Nephron progenitor cell (in vitro differentiated cells): Measurements from ENCODE around the gene SWSAP1.
A peak's percentile ranks its signal among the peaks of the same experiment; 100 is the strongest.

ENCODE experiments used
- DNase-seq: peaks from one replicate; pipeline ENCODE4 v3.0.0; 2021
- H3K27ac Mint-ChIP-seq: 2 replicates; pipeline ENCODE4 v1.8.0; 2021; ENCODE audit warnings: mild to moderate bottlenecking, moderate library complexity, mixed read lengths
- H3K27me3 Mint-ChIP-seq: 2 replicates; pipeline ENCODE4 v1.8.0; 2021; ENCODE audit warnings: mild to moderate bottlenecking, low read depth, mixed read lengths; ENCODE audit not compliant: poor library complexity
- H3K36me3 Mint-ChIP-seq: 2 replicates; pipeline ENCODE4 v1.8.0; 2021; ENCODE audit warnings: low read depth, mixed read lengths
- H3K4me1 Mint-ChIP-seq: 2 replicates; pipeline ENCODE4 v1.8.0; 2021; ENCODE audit warnings: mixed read lengths
- H3K4me3 Mint-ChIP-seq: 2 replicates; pipeline ENCODE4 v1.8.0; 2021; ENCODE audit warnings: mild to moderate bottlenecking, moderate library complexity, mixed read lengths
- H3K9me3 Mint-ChIP-seq: 2 replicates; pipeline ENCODE4 v1.8.0; 2021; ENCODE audit warnings: mild to moderate bottlenecking, moderate library complexity, mixed read lengths
- CTCF ChIP-seq: fragments of 200-600 bp; sonication (generic); IDR thresholded peaks from 2 replicates; pipeline ENCODE4 v1.5.0; 2021; ENCODE audit warnings: antibody characterized with exemption

The SWSAP1 gene

GRCh38 chr19:11380653-11381537 is 6.4 kb downstream of the SWSAP1 start:
- Mint-ChIP-seq H3K27me3 (peaks cover 39% of the 10 kb centered on the region), H3K9me3 (no peaks in the 10 kb centered on the region), H3K4me3 (peak overlapping the region; percentile 87), H3K27ac (peak overlapping the region; percentile 76), H3K4me1 (peaks cover 43% of the 10 kb centered on the region), H3K36me3 (peaks cover 5% of the 10 kb centered on the region)
- TF ChIP-seq CTCF = peak; percentile 64
- DNase-seq = peak; percentile 96

DNA sequence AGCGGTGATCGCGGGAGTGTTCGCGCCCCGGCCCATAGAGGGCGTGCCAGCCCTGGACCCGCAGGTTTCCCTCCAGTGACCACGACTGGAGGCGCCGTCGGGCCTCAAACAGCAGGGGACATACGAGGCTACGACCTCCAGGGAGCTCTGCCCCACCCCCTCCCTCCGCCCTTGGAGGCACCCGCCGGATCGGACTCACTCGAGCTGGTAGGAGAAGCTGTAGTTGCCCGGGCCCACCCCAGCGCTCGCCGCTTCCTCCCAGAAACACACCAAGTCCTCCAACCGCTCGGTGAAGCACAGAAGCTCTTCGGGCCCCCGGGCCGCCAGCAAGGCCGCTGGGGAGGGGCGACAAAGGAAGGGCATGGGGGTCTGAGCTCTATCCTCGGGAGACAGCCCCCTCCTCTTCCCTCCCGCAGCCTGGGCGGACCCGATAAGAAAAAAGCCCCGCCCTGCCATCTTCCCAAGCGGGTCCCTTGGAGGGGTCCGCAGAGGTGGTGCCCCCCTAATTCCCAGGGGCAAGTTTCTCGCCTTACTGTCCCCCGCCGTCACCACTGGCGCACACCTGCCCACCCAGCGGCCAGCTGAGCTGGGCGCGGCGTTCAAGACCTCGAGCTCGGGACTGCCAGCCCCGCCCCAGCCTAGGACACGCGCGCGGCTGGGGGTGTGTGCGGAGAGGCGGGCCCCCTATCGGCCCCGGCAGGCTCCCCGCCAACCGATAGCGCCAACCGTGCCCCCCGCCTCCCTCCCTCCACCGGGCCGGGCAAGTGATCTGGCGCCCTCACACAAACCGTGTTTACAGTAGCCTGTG is 8.6 kb downstream of the SWSAP1 start:
- peak overlapping the region; percentile 73 for H3K4me3 Mint-ChIP-seq
- H3K27ac Mint-ChIP-seq = no peak overlapping the region

GRCh38 chr19:11383706-11384048 is 9.2 kb downstream of the SWSAP1 start:
- peak; percentile 15 for DNase-seq
- Mint-ChIP-seq H3K9me3 (no peaks in the 10 kb centered on the region), H3K4me3 (peak overlapping the region; percentile 73), H3K27me3 (peaks cover 39% of the 10 kb centered on the region), H3K36me3 (no peaks in the 10 kb centered on the region), H3K27ac (no peak overlapping the region), H3K4me1 (peaks cover 30% of the 10 kb centered on the region)
- no peak for TF ChIP-seq CTCF

More for the DNA sequence above, 8.6 kb downstream of the SWSAP1 start:
- DNase-seq = peak; percentile 62
- peaks cover 39% of the 10 kb centered on the region for H3K27me3 Mint-ChIP-seq
- H3K4me1 Mint-ChIP-seq = peaks cover 36% of the 10 kb centered on the region
- no peaks in the 10 kb centered on the region for H3K9me3 Mint-ChIP-seq
- TF ChIP-seq CTCF = peak; percentile 65
- no peaks in the 10 kb centered on the region for H3K36me3 Mint-ChIP-seq

GRCh38 chr19:11384778-11385129 is 10.3 kb downstream of the SWSAP1 start:
- DNase-seq = no peak
- H3K27ac Mint-ChIP-seq = no peak overlapping the region
- peaks cover 39% of the 10 kb centered on the region for H3K27me3 Mint-ChIP-seq
- no peak for TF ChIP-seq CTCF
- no peaks in the 10 kb centered on the region for H3K36me3 Mint-ChIP-seq
- H3K9me3 Mint-ChIP-seq = no peaks in the 10 kb centered on the region
- peaks cover 30% of the 10 kb centered on the region for H3K4me1 Mint-ChIP-seq
- H3K4me3 Mint-ChIP-seq = peak overlapping the region; percentile 73

DNA sequence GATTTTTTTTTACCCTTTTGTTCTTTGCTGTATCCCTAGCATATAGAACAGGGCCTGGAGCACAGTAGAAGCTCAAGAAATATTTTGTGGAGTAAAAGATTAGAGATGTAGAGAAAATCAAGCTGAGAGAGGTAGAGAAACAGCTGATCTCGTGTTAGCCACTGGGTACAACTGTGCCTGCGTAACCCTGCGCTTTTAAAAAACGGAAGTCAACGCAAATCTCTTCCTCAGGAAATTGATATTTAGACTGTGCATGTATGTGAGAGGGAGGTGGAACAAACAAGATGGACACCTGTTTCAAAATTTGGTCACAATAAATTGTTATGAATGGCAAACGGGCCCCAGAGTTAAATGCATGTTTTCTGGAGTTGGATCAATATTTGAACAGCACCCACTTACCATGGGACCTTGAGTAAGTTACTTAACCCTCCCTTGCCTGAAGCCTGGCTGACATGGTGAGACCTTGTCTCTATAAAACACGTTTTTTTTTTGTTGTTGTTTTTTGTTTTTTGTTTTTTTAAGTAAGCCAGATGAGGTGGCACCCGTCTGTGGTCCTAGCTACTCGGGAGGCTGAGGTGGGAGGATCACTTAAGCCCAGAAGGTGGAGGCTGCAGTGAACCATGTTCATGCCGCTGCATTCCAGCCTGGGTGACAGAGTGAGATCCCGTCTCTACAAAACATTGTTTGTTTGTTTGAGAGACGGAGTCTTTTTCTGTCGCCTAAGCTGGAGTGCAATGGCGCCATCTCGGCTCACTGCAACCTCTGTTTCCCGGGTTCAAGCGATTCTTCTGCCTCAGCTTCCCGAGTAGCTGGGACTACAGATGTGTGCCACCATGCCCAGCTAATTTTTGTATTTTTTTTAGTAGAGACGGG is 12.9 kb downstream of the SWSAP1 start:
- Mint-ChIP-seq H3K4me3 (no peak overlapping the region), H3K4me1 (peaks cover 10% of the 10 kb centered on the region), H3K27ac (no peak overlapping the region), H3K36me3 (no peaks in the 10 kb centered on the region), H3K9me3 (peaks cover 4% of the 10 kb centered on the region), H3K27me3 (peaks cover 22% of the 10 kb centered on the region)
- no peak for TF ChIP-seq CTCF
- DNase-seq = no peak
